ENCODE measurements around the gene POLR1G.
A peak's percentile ranks its signal among the peaks of the same experiment; 100 is the strongest.

The POLR1G gene

GRCh38 chr19:45442408-45442777, 35.9 kb downstream of the POLR1G start:
- WGBS (ENCODE audit: extremely low coverage, insufficient coverage, low lambda C conversion rate) = no CpG with 5 or more reads among the region's 2 CpGs
- Histone ChIP-seq H3K79me2 (ENCODE audit: control insufficient read depth, insufficient read depth, low read length) (no peaks in the 10 kb centered on the region), H3K56ac (ENCODE audit: low read length) (no peak overlapping the region), H3K4me3 (ENCODE audit: low read length) (no peak overlapping the region), H3K23ac (ENCODE audit: low read length) (no peak overlapping the region), H3K4me1 (ENCODE audit: control insufficient read depth, low read depth, low read length) (peaks cover 5% of the 10 kb centered on the region), H3K27ac (ENCODE audit: low read depth, low read length) (no peak overlapping the region), H3K4me2 (ENCODE audit: low read length) (no peak overlapping the region), H3K4ac (ENCODE audit: low read depth, low read length) (no peak overlapping the region), H3K36me3 (ENCODE audit: control insufficient read depth, insufficient read depth, low read length) (no peaks in the 10 kb centered on the region), H2BK120ac (ENCODE audit: low read depth, low read length) (no peak overlapping the region), H4K8ac (ENCODE audit: low read depth, low read length) (no peak overlapping the region), H2BK5ac (ENCODE audit: low read length) (no peak overlapping the region), H3K79me1 (ENCODE audit: low read length) (no peaks in the 10 kb centered on the region), H3K27me3 (ENCODE audit: insufficient read depth, low read length, poor library complexity) (no peaks in the 10 kb centered on the region), H3K18ac (ENCODE audit: low read length) (no peak overlapping the region), H2AK5ac (ENCODE audit: low read length) (no peak overlapping the region), H4K5ac (ENCODE audit: low read length) (no peak overlapping the region), H3K9ac (ENCODE audit: low read length) (no peak overlapping the region), H2BK15ac (replicated peaks; ENCODE audit: low read depth) (no peak overlapping the region)
- DNase-seq = no peak

GRCh38 chr19:45442778-45443461, 36.5 kb downstream of the POLR1G start:
- no peaks in the 10 kb centered on the region for H3K79me1 ChIP-seq (ENCODE audit: low read length)
- no peak overlapping the region for H3K4ac ChIP-seq (ENCODE audit: low read depth, low read length)
- no peak overlapping the region for H4K5ac ChIP-seq (ENCODE audit: low read length)
- peak; percentile 97 for DNase-seq
- no peaks in the 10 kb centered on the region for H3K27me3 ChIP-seq (ENCODE audit: insufficient read depth, low read length, poor library complexity)
- H3K27ac ChIP-seq (ENCODE audit: low read depth, low read length) = no peak overlapping the region
- no peak overlapping the region for H3K18ac ChIP-seq (ENCODE audit: low read length)
- WGBS (ENCODE audit: extremely low coverage, insufficient coverage, low lambda C conversion rate) = no CpG with 5 or more reads among the region's 15 CpGs
- peak overlapping the region; percentile 52 for H3K9ac ChIP-seq (ENCODE audit: low read length)
- H3K4me2 ChIP-seq (ENCODE audit: low read length) = peak overlapping the region; percentile 54
- no peaks in the 10 kb centered on the region for H3K79me2 ChIP-seq (ENCODE audit: control insufficient read depth, insufficient read depth, low read length)
- no peak overlapping the region for H2BK5ac ChIP-seq (ENCODE audit: low read length)
- peak overlapping the region; percentile 10 for H3K4me3 ChIP-seq (ENCODE audit: low read length)
- no peaks in the 10 kb centered on the region for H3K36me3 ChIP-seq (ENCODE audit: control insufficient read depth, insufficient read depth, low read length)
- no peak overlapping the region for H2BK15ac ChIP-seq (replicated peaks; ENCODE audit: low read depth)
- no peak overlapping the region for H4K8ac ChIP-seq (ENCODE audit: low read depth, low read length)
- H3K4me1 ChIP-seq (ENCODE audit: control insufficient read depth, low read depth, low read length) = peaks cover 5% of the 10 kb centered on the region
- H3K23ac ChIP-seq (ENCODE audit: low read length) = no peak overlapping the region
- peak overlapping the region; percentile 26 for H3K56ac ChIP-seq (ENCODE audit: low read length)
- H2AK5ac ChIP-seq (ENCODE audit: low read length) = no peak overlapping the region
- H2BK120ac ChIP-seq (ENCODE audit: low read depth, low read length) = no peak overlapping the region

GRCh38 chr19:45443462-45444317, 37.2 kb downstream of the POLR1G start:
- no peaks in the 10 kb centered on the region for H3K27me3 ChIP-seq (ENCODE audit: insufficient read depth, low read length, poor library complexity)

GRCh38 chr19:45444318-45445041, 38.0 kb downstream of the POLR1G start:
- no peak overlapping the region for H3K4me3 ChIP-seq (ENCODE audit: low read length)
- no peak overlapping the region for H2BK15ac ChIP-seq (replicated peaks; ENCODE audit: low read depth)
- no peaks in the 10 kb centered on the region for H3K27me3 ChIP-seq (ENCODE audit: insufficient read depth, low read length, poor library complexity)
- H3K4me2 ChIP-seq (ENCODE audit: low read length) = peak overlapping the region; percentile 30
- H2AK5ac ChIP-seq (ENCODE audit: low read length) = no peak overlapping the region
- no peak overlapping the region for H4K8ac ChIP-seq (ENCODE audit: low read depth, low read length)
- H3K4me1 ChIP-seq (ENCODE audit: control insufficient read depth, low read depth, low read length) = peaks cover 5% of the 10 kb centered on the region
- H3K79me1 ChIP-seq (ENCODE audit: low read length) = no peaks in the 10 kb centered on the region
- H3K23ac ChIP-seq (ENCODE audit: low read length) = no peak overlapping the region
- H3K79me2 ChIP-seq (ENCODE audit: control insufficient read depth, insufficient read depth, low read length) = no peaks in the 10 kb centered on the region
- peak overlapping the region; percentile 90 for H3K56ac ChIP-seq (ENCODE audit: low read length)
- H3K9ac ChIP-seq (ENCODE audit: low read length) = peak overlapping the region; percentile 62
- no peak overlapping the region for H2BK5ac ChIP-seq (ENCODE audit: low read length)
- WGBS (ENCODE audit: extremely low coverage, insufficient coverage, low lambda C conversion rate) = no CpG with 5 or more reads among the region's 47 CpGs
- no peaks in the 10 kb centered on the region for H3K36me3 ChIP-seq (ENCODE audit: control insufficient read depth, insufficient read depth, low read length)
- peak; percentile 94 for DNase-seq
- no peak overlapping the region for H2BK120ac ChIP-seq (ENCODE audit: low read depth, low read length)
- peak overlapping the region; percentile 81 for H4K5ac ChIP-seq (ENCODE audit: low read length)
- peak overlapping the region; percentile 78 for H3K18ac ChIP-seq (ENCODE audit: low read length)
- no peak overlapping the region for H3K4ac ChIP-seq (ENCODE audit: low read depth, low read length)
- peak overlapping the region; percentile 68 for H3K27ac ChIP-seq (ENCODE audit: low read depth, low read length)

More at GRCh38 chr19:45443462-45444317, 37.2 kb downstream of the POLR1G start:
- H4K5ac ChIP-seq (ENCODE audit: low read length) = no peak overlapping the region
- peak overlapping the region; percentile 94 for H3K56ac ChIP-seq (ENCODE audit: low read length)
- H3K9ac ChIP-seq (ENCODE audit: low read length) = peak overlapping the region; percentile 84
- peak overlapping the region; percentile 62 for H3K4me3 ChIP-seq (ENCODE audit: low read length)
- no peaks in the 10 kb centered on the region for H3K36me3 ChIP-seq (ENCODE audit: control insufficient read depth, insufficient read depth, low read length)
- H3K4me1 ChIP-seq (ENCODE audit: control insufficient read depth, low read depth, low read length) = peaks cover 5% of the 10 kb centered on the region
- no peaks in the 10 kb centered on the region for H3K79me2 ChIP-seq (ENCODE audit: control insufficient read depth, insufficient read depth, low read length)
- peak; percentile 97 for DNase-seq
- H2BK120ac ChIP-seq (ENCODE audit: low read depth, low read length) = no peak overlapping the region
- no peak overlapping the region for H3K4ac ChIP-seq (ENCODE audit: low read depth, low read length)
- no peak overlapping the region for H4K8ac ChIP-seq (ENCODE audit: low read depth, low read length)
- peak overlapping the region; percentile 43 for H2BK5ac ChIP-seq (ENCODE audit: low read length)
- H2BK15ac ChIP-seq (replicated peaks; ENCODE audit: low read depth) = no peak overlapping the region
- peak overlapping the region; percentile 85 for H3K4me2 ChIP-seq (ENCODE audit: low read length)
- H3K27ac ChIP-seq (ENCODE audit: low read depth, low read length) = peak overlapping the region; percentile 74
- no peak overlapping the region for H2AK5ac ChIP-seq (ENCODE audit: low read length)
- H3K23ac ChIP-seq (ENCODE audit: low read length) = peak overlapping the region; percentile 29
- peak overlapping the region; percentile 75 for H3K18ac ChIP-seq (ENCODE audit: low read length)
- H3K79me1 ChIP-seq (ENCODE audit: low read length) = no peaks in the 10 kb centered on the region
- no CpG with 5 or more reads among the region's 49 CpGs for WGBS (ENCODE audit: extremely low coverage, insufficient coverage, low lambda C conversion rate)

- H3K23ac ChIP-seq (ENCODE audit: low read length) = no peak overlapping the region
- no peak overlapping the region for H2BK15ac ChIP-seq (replicated peaks; ENCODE audit: low read depth)
- H3K9ac ChIP-seq (ENCODE audit: low read length) = no peak overlapping the region
- no peak overlapping the region for H3K27ac ChIP-seq (ENCODE audit: low read depth, low read length)
- H4K8ac ChIP-seq (ENCODE audit: low read depth, low read length) = no peak overlapping the region
- no peak overlapping the region for H3K18ac ChIP-seq (ENCODE audit: low read length)
- H3K4me1 ChIP-seq (ENCODE audit: control insufficient read depth, low read depth, low read length) = peaks cover 5% of the 10 kb centered on the region
- no peak overlapping the region for H3K4me3 ChIP-seq (ENCODE audit: low read length)
- peak overlapping the region; percentile 90 for H3K56ac ChIP-seq (ENCODE audit: low read length)
- H3K4me2 ChIP-seq (ENCODE audit: low read length) = no peak overlapping the region
- no peak overlapping the region for H2BK120ac ChIP-seq (ENCODE audit: low read depth, low read length)
- no peaks in the 10 kb centered on the region for H3K79me2 ChIP-seq (ENCODE audit: control insufficient read depth, insufficient read depth, low read length)
- no peak for DNase-seq
- no CpG with 5 or more reads among the region's 4 CpGs for WGBS (ENCODE audit: extremely low coverage, insufficient coverage, low lambda C conversion rate)
- H3K79me1 ChIP-seq (ENCODE audit: low read length) = no peaks in the 10 kb centered on the region
- H3K27me3 ChIP-seq (ENCODE audit: insufficient read depth, low read length, poor library complexity) = no peaks in the 10 kb centered on the region
- H3K36me3 ChIP-seq (ENCODE audit: control insufficient read depth, insufficient read depth, low read length) = no peaks in the 10 kb centered on the region
- H4K5ac ChIP-seq (ENCODE audit: low read length) = no peak overlapping the region
- H2AK5ac ChIP-seq (ENCODE audit: low read length) = no peak overlapping the region
- no peak overlapping the region for H3K4ac ChIP-seq (ENCODE audit: low read depth, low read length)
- no peak overlapping the region for H2BK5ac ChIP-seq (ENCODE audit: low read length)
These were observed 38.7 kb downstream of the POLR1G start for GRCh38 chr19:45445139-45445538.

Measured in mesendoderm (in vitro differentiated cells).